Stimulated activated CD4-positive, alpha-beta T cell treated with anti-CD3 and anti-CD28 coated beads, Interleukin-15, amount 100 ng/mL, for 24 hours (primary cell): ENCODE measurements around the gene THOC6.

Source experiments
- DNase-seq: peaks from one replicate; pipeline ENCODE4 v3.0.0-alpha.2; 2020

THOC6 gene

GRCh38 chr16:3017794-3018506, 5.9 kb upstream of the THOC6 start, which contains the start of gene CLDN6:
Gene CLDN6 (minus strand): TSS chr16:3018183. CDS start chr16:3016021, 2,162 bp downstream.
- DNase-seq: peak; percentile 52

DNA sequence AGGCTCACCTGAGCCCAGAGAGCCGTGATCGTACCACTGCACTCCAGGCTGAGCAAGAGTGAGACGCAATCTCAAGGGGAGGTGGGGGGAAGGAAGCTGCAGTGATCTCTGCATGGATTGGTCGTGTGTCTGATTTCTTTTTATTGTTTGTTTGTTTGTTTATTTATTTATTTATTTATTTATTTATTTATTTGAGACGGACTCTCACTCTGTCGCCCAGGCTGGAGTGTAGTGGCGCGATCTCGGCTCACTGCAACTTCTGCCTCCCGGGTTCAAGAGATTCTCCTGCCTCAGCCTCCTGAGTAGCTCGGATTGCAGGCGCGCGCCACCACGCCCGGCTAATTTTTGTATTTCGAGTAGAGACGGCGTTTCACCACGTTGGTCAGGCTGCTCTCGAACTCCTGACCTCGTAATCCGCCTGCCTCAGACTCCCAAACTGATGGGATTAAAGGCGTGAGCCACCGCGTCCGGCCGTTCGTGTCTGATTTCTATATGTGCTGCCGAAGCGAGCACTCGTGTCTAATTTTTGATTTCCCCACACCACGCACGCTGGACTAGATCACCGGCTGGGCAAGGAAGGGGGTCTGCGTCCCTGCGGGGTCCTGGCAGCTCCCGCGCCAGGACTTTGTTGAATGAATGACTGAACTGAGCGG, 4.1 kb upstream of the THOC6 start:
- no peak for DNase-seq

DNA sequence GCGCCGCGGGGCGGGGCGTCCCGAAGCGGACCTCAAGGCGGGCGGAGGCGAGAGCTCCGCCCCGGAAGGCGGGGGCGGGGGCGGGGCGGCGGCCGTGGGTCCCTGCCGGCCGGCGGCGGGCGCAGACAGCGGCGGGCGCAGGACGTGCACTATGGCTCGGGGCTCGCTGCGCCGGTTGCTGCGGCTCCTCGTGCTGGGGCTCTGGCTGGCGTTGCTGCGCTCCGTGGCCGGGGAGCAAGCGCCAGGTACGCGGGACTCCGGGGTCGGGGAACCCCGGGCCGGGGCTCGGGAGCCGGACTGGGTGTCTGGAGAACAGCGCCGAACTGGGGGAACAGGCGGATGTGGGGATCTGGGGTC, 3.6 kb upstream of the THOC6 start, which contains the start of gene TNFRSF12A:
Gene TNFRSF12A (plus strand): TSS at position 122 of the 357 bp plus-strand sequence. CDS start 30 bp downstream, at position 152.
- DNase-seq: peak; percentile 81

GRCh38 chr16:3020604-3021448, 3.0 kb upstream of the THOC6 start:
- peak; percentile 64 for DNase-seq

GRCh38 chr16:3021449-3022207, 2.2 kb upstream of the THOC6 start:
- peak; percentile 94 for DNase-seq

DNA sequence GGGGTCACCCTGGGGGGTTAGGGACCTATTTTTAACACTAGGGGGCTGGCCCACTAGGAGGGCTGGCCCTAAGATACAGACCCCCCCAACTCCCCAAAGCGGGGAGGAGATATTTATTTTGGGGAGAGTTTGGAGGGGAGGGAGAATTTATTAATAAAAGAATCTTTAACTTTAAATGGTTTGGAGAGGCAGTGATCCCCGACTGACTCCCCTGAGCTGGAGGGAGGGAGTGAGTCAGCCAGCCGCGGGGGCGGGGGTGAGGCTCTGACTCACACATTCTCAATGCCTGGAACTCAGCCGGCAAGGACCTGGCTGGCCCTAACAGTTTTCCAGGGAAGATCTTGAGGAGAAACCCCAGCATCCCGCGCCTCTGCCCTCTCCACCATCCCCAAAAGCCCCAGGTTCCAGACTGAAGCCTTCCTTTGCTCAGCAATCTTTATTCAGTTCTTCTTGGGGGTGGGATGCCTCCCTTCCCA, 1.6 kb upstream of the THOC6 start:
- peak; percentile 95 for DNase-seq

GRCh38 chr16:3022684-3023414, 986 bp upstream of the THOC6 start:
- peak; percentile 23 for DNase-seq

GRCh38 chr16:3023415-3023668, 493 bp upstream of the THOC6 start:
- peak; percentile 51 for DNase-seq

DNA sequence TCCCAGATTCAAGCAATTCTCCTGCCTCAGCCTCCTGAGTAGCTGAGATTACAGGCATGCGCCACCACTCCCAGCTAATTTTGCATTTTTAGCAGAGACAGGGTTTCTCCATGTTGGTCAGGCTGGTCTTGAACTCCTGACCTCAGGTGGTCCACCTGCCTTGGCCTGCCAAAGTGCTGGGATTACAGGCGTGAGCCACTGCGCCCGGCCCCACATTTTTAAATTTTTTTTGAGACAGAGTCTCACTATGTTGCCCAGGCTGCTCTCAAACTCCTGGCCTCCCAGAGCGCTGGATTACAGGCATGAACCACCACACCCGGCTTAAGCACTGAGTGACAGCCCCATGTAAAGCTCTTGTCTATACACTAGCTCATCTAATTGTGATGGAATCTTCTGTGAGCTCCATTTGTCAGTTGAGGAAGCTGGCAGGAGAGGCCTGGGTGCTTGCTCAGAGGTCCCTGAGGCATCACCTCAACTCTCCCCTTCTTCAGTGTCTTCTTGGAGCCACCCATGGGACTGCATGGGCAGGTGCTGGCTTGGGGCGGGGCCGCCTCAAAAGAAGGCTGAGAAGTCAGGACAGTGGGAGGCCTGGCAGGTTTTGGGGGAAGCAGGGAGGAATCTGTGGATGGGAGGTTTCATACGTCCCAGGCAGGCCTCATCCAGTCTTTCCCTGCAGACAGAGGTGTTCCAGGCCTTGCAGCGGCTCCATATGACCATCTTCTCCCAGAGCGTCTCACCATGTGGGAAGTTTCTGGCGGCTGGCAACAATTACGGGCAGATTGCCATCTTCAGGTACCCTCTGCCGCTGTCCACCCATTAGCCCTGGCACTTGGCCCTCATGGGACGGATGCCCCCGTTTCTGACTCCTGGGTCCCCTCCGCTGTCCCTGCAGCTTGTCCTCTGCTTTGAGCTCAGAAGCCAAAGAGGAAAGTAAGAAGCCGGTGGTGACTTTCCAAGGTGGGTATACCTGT, 1.5 kb downstream of the THOC6 start:
- DNase-seq: no peak

DNA sequence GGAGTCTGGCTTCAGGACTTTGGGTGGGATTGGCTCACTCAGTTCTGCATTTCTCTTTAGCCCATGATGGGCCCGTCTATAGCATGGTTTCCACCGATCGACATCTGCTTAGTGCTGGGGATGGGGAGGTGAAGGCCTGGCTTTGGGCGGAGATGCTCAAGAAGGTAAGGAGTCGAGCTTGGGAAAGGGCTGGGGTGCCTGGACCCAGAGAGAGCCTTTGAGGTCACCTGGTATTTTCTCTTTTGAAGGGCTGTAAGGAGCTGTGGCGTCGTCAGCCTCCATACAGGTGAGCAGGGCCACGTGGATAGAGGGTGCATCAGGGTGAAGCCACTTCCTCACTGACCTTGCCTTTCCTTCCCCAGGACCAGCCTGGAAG, 2.2 kb downstream of the THOC6 start:
- DNase-seq: no peak

- DNase-seq: no peak
These were observed 3.0 kb downstream of the THOC6 start for GRCh38 chr16:3026609-3027488.

DNA sequence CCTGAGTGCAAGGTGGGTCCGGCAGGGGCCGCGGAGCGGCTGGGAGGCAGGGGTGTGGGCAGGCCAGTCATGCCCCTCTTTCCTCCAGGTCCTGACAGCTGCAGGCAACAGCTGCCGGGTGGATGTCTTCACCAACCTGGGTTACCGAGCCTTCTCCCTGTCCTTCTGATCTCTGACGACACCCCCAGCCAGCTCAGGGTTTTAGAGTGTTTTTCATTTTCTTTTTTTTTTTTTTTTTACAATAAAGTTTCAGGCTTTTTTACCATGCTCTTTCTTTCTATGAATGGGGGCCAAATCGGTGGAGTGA, 3.6 kb downstream of the THOC6 start:
- DNase-seq: no peak

GRCh38 chr16:3027983-3028715, 4.3 kb downstream of the THOC6 start:
- peak; percentile 92 for DNase-seq

GRCh38 chr16:3028716-3029319, 5.0 kb downstream of the THOC6 start:
- DNase-seq: no peak

GRCh38 chr16:3029491-3030221, 5.8 kb downstream of the THOC6 start:
- DNase-seq: peak; percentile 73

- no peak for DNase-seq
These were observed 6.7 kb downstream of the THOC6 start for GRCh38 chr16:3030222-3031212.

- no peak for DNase-seq
These were observed 8.8 kb downstream of the THOC6 start for GRCh38 chr16:3032624-3033023.
